HEK293T (cell line): ENCODE data around the gene AGPAT1.

Source experiments
- BHLHE40 ChIP-seq: fragments of 450-650 bp; IDR thresholded peaks from 2 replicates; pipeline ENCODE4 v1.6.1; 2016; ENCODE audit warnings: mild to moderate bottlenecking, moderate library complexity, borderline replicate concordance
- FOXM1 ChIP-seq: fragments of 450-650 bp; IDR thresholded peaks from 2 replicates; pipeline ENCODE4 v1.6.1; 2017; ENCODE audit warnings: mild to moderate bottlenecking, borderline replicate concordance
- HDGF ChIP-seq: fragments of 450-650 bp; IDR thresholded peaks from 2 replicates; pipeline ENCODE4 v1.6.1; 2017; ENCODE audit warnings: antibody characterized with exemption, borderline replicate concordance
- NFRKB ChIP-seq: fragments of 450-650 bp; IDR thresholded peaks from 2 replicates; pipeline ENCODE4 v1.6.1; 2016; ENCODE audit warnings: mild to moderate bottlenecking, moderate library complexity
- SP1 ChIP-seq: fragments of 450-650 bp; IDR thresholded peaks from 2 replicates; pipeline ENCODE4 v1.6.1; 2017
- TARDBP ChIP-seq: fragments of 450-650 bp; IDR thresholded peaks from 2 replicates; pipeline ENCODE4 v1.6.1; 2016

GRCh38 chr6:32148289-32149091, 27.4 kb downstream of the AGPAT1 start:
- TF ChIP-seq FOXM1 (no peak), TARDBP (no peak), SP1 (no peak), HDGF (no peak), BHLHE40 (no peak), NFRKB (no peak)
